CD4-positive, CD25-positive, alpha-beta regulatory T cell (primary cell): Measurements from ENCODE around the gene RPH3AL. TPM values are rescaled to one million over a fixed set of nuclear protein-coding genes. Genes with fewer than 3 reads are reported as not detected.

Experiments
- ATAC-seq, 2 donors: fragments of 150-1000 bp; cut with Tn5 transposase; one replicate each; pipeline ENCODE4 v1.10.0; 2021; ENCODE audit warnings: low read depth in 2 of 2, moderate number of reproducible peaks in 2 of 2, moderate library complexity in 1 of 2
- DNase-seq, 3 donors: peaks; one replicate each; pipeline versions ENCODE4 v3.0.0 to v3.0.0-alpha.2; 2012 to 2022; ENCODE audit warnings: mixed read lengths in 1 of 3
- H3K27ac ChIP-seq: one replicate; pipeline ENCODE4 v1.7.0; 2013; ENCODE audit warnings: mild to moderate bottlenecking, low read length; ENCODE audit not compliant: insufficient read depth, poor library complexity, severe bottlenecking
- H3K27me3 ChIP-seq: one replicate; pipeline ENCODE4 v1.7.0; 2013; ENCODE audit warnings: low read length; ENCODE audit not compliant: control insufficient read depth, insufficient read depth
- H3K36me3 ChIP-seq: one replicate; pipeline ENCODE4 v1.7.0; 2013; ENCODE audit warnings: mild to moderate bottlenecking, low read length, moderate library complexity; ENCODE audit not compliant: control insufficient read depth, insufficient read depth
- H3K4me1 ChIP-seq: 2 replicates; pipeline ENCODE4 v1.7.0; 2013; ENCODE audit warnings: mild to moderate bottlenecking, low read length; ENCODE audit not compliant: insufficient read depth, control insufficient read depth, poor library complexity, severe bottlenecking
- H3K4me3 ChIP-seq: one replicate; pipeline ENCODE4 v1.7.0; 2013; ENCODE audit warnings: low read depth, mild to moderate bottlenecking, low read length, moderate library complexity
- H3K9me3 ChIP-seq, 2 experiments: 1 replicate in 1 of 2; 2 replicates in 1 of 2; pipeline ENCODE4 v1.7.0; 2013; ENCODE audit warnings: low read length in 2 of 2, mild to moderate bottlenecking in 1 of 2, moderate library complexity in 1 of 2; ENCODE audit not compliant: control insufficient read depth in 2 of 2
- H3K27ac Mint-ChIP-seq, 3 donors: one replicate each; pipeline ENCODE4 v1.8.0; 2020 to 2022; ENCODE audit warnings: mild to moderate bottlenecking in 3 of 3, mixed read lengths in 3 of 3, moderate library complexity in 2 of 3
- H3K27me3 Mint-ChIP-seq: one replicate; pipeline ENCODE4 v1.8.0; 2022; ENCODE audit warnings: mild to moderate bottlenecking, mixed read lengths
- H3K36me3 Mint-ChIP-seq: one replicate; pipeline ENCODE4 v1.8.0; 2020; ENCODE audit warnings: mixed read lengths
- H3K4me1 Mint-ChIP-seq, 4 donors: one replicate each; pipeline ENCODE4 v1.8.0; 2020 to 2022; ENCODE audit warnings: mixed read lengths in 4 of 4, mild to moderate bottlenecking in 1 of 4
- H3K4me3 Mint-ChIP-seq, 4 donors: one replicate each; pipeline ENCODE4 v1.8.0; 2020 to 2022; ENCODE audit warnings: mild to moderate bottlenecking in 4 of 4, mixed read lengths in 4 of 4, moderate library complexity in 3 of 4
- H3K9me3 Mint-ChIP-seq, 7 donors: one replicate each; pipeline ENCODE4 v1.8.0; 2020 to 2022; ENCODE audit warnings: mixed read lengths in 7 of 7, mild to moderate bottlenecking in 3 of 7, moderate library complexity in 2 of 7
- polyA plus RNA-seq, 4 donors: library from polyadenylated mRNA; unstranded; fragments of 300-500 nt; fragmentation: Illumina TruSeq; gene quantifications; one replicate each; pipeline ENCODE4 v1.2.3, GENCODE V29; 2021
- total RNA-seq: library from RNA; stranded (reverse); gene quantifications from one replicate; pipeline ENCODE4 v1.2.3, GENCODE V29; 2022

RPH3AL gene
- total and polyA plus RNA-seq, 5 donors from 2014 or later: 0.65 to 5.6 (median 3.0) TPM

GRCh38 chr17:383771-384621 lies 31.4 kb upstream of the RPH3AL start:
- Mint-ChIP-seq H3K27me3 (peaks cover 33% of the 10 kb centered on the region), H3K4me3 (peak overlapping the region; percentile 81 to 94 (median 84)), H3K4me1 (peaks cover 10 to 30% (median 18%) of the 10 kb centered on the region in 4 donors), H3K27ac (peak overlapping the region in 2 of 3 donors; percentile 30 to 55), H3K36me3 (peaks cover 4% of the 10 kb centered on the region), H3K9me3 (peaks cover 0 to 5% (median 0%) of the 10 kb centered on the region in 7 donors)
- DNase-seq: no peak
- ATAC-seq: no peak
- no peaks in the 10 kb centered on the region for H3K36me3 ChIP-seq
- H3K4me1 ChIP-seq: peaks cover 14% of the 10 kb centered on the region
- H3K27ac ChIP-seq: no peak overlapping the region
- no peaks in the 10 kb centered on the region for H3K27me3 ChIP-seq
- no peaks in the 10 kb centered on the region for H3K9me3 ChIP-seq
- H3K4me3 ChIP-seq: no peak overlapping the region

GRCh38 chr17:382644-383533 lies 30.3 kb upstream of the RPH3AL start:
- no peak for ATAC-seq
- no peak overlapping the region for H3K27ac ChIP-seq
- no peak for DNase-seq
- peaks cover 10 to 30% (median 18%) of the 10 kb centered on the region in 4 donors for H3K4me1 Mint-ChIP-seq
- H3K36me3 Mint-ChIP-seq: peaks cover 4% of the 10 kb centered on the region
- H3K4me1 ChIP-seq: peaks cover 14% of the 10 kb centered on the region
- no peaks in the 10 kb centered on the region for H3K36me3 ChIP-seq
- no peak overlapping the region for H3K27ac Mint-ChIP-seq
- H3K9me3 ChIP-seq: no peaks in the 10 kb centered on the region
- H3K27me3 ChIP-seq: no peaks in the 10 kb centered on the region
- H3K4me3 Mint-ChIP-seq: peak overlapping the region; percentile 81 to 94 (median 84)
- H3K9me3 Mint-ChIP-seq: peaks cover 0 to 5% (median 0%) of the 10 kb centered on the region in 7 donors
- H3K27me3 Mint-ChIP-seq: peaks cover 27% of the 10 kb centered on the region
- no peak overlapping the region for H3K4me3 ChIP-seq

GRCh38 chr17:381941-382643 lies 29.5 kb upstream of the RPH3AL start:
- peak overlapping the region in 1 of 3 donors; percentile 87 for H3K27ac Mint-ChIP-seq
- peak overlapping the region in 3 of 4 donors; percentile 25 to 81 (median 27) for H3K4me3 Mint-ChIP-seq

GRCh38 chr17:381516-381915 lies 28.9 kb upstream of the RPH3AL start:
- H3K27ac ChIP-seq: no peak overlapping the region
- H3K36me3 Mint-ChIP-seq: peaks cover 4% of the 10 kb centered on the region
- H3K4me3 ChIP-seq: no peak overlapping the region
- H3K36me3 ChIP-seq: no peaks in the 10 kb centered on the region
- peaks cover 9 to 29% (median 13%) of the 10 kb centered on the region in 4 donors for H3K4me1 Mint-ChIP-seq
- H3K9me3 Mint-ChIP-seq: peaks cover 0 to 2% (median 0%) of the 10 kb centered on the region in 7 donors
- DNase-seq (no peak), ATAC-seq (no peak)
- H3K4me3 Mint-ChIP-seq: peak overlapping the region; percentile 2 to 88 (median 65)
- peaks cover 23% of the 10 kb centered on the region for H3K27me3 Mint-ChIP-seq
- peaks cover 12% of the 10 kb centered on the region for H3K4me1 ChIP-seq
- no peaks in the 10 kb centered on the region for H3K27me3 ChIP-seq
- peak overlapping the region; percentile 26 to 95 (median 87) for H3K27ac Mint-ChIP-seq
- H3K9me3 ChIP-seq: no peaks in the 10 kb centered on the region

More at GRCh38 chr17:381941-382643, 29.5 kb upstream of the RPH3AL start:
- no peaks in the 10 kb centered on the region for H3K27me3 ChIP-seq
- Mint-ChIP-seq H3K36me3 (peaks cover 4% of the 10 kb centered on the region), H3K4me1 (peaks cover 10 to 33% (median 17%) of the 10 kb centered on the region in 4 donors), H3K27me3 (peaks cover 27% of the 10 kb centered on the region), H3K9me3 (peaks cover 0 to 4% (median 0%) of the 10 kb centered on the region in 7 donors)
- DNase-seq (no peak), ATAC-seq (no peak)
- H3K9me3 ChIP-seq: no peaks in the 10 kb centered on the region
- no peaks in the 10 kb centered on the region for H3K36me3 ChIP-seq
- no peak overlapping the region for H3K27ac ChIP-seq
- H3K4me1 ChIP-seq: peaks cover 14% of the 10 kb centered on the region
- no peak overlapping the region for H3K4me3 ChIP-seq

DNA sequence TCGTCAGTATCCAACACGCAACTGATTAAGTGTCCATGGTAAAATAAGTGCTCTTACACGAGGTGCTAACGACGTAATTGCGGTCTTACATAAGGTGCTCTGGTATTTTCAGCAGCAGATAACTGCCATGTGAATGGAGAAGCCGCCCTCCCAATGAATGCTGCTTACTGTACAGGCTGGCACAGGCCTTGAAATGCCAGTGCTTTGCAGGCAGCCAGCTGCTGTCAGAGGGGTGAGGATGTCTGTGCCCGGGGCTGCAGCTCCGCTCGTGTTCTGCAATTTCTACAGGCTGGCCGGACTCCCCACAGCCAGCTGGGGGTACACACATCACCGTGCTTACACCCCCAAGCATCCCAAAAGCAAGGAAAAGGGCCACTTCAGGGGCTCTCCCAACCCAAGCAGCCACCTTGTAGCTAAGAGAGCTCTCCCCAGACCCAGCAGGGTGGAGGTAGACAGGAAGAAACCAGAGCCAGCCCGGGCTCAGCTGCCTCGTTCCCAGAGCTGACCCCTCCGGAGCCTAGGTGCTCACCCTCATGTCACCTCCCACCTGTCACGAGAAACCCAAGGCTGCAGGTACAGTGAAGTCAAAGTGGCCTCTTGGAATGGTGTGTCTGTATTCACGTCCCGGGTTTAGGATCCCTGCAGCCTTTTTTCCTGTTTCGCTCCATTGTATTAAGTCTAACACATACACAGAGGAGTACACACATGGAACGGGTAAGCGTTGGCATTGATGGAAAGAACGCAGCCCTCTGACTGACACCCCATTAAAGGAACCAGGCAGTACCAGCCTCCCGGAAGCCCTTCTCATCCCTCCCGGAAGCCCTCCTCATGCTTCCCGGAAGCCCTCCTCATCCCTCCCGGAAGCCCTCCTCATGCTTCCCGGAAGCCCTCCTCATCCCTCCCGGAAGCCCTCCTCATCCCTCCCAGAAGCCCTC lies 27.2 kb upstream of the RPH3AL start:
- Histone ChIP-seq H3K9me3 (no peaks in the 10 kb centered on the region), H3K27ac (no peak overlapping the region), H3K27me3 (no peaks in the 10 kb centered on the region), H3K36me3 (no peaks in the 10 kb centered on the region), H3K4me1 (peaks cover under 1% of the 10 kb centered on the region), H3K4me3 (no peak overlapping the region)
- Mint-ChIP-seq H3K27me3 (peaks cover 24% of the 10 kb centered on the region), H3K4me3 (peak overlapping the region in 1 of 4 donors; percentile 61), H3K27ac (peak overlapping the region in 2 of 3 donors; percentile 52 to 57), H3K36me3 (peaks cover 4% of the 10 kb centered on the region), H3K9me3 (peaks cover 0 to 2% (median 0%) of the 10 kb centered on the region in 7 donors), H3K4me1 (peaks cover 9 to 26% (median 12%) of the 10 kb centered on the region in 4 donors)
- ATAC-seq (peak in 1 of 2 donors; percentile 24), DNase-seq (peak in 1 of 3 donors; percentile 13)

DNA sequence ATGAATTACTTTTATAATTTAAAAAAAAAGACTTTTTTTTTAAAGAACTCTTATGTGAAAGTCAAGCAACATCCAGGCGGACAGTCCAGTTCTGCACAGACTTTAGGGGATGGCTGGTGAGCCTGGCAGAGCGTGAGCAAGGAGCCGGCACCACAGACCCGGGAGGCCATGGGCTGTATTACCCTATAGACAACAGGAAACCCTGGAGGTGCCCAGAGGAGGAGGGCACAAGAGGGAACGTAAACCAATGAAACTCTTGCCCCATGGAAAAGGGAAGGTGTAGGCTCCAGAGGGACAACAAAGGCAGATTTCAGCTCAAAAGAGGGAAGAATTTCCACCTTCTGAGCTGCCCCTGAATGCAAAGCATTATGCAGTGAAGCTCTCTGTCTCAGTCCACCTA lies 25.5 kb upstream of the RPH3AL start:
- no peak overlapping the region for H3K27ac Mint-ChIP-seq
- Histone ChIP-seq H3K4me1 (no peaks in the 10 kb centered on the region), H3K36me3 (no peaks in the 10 kb centered on the region), H3K4me3 (no peak overlapping the region), H3K27ac (no peak overlapping the region), H3K9me3 (no peaks in the 10 kb centered on the region), H3K27me3 (no peaks in the 10 kb centered on the region)
- H3K9me3 Mint-ChIP-seq: peaks cover 0 to 2% (median 0%) of the 10 kb centered on the region in 7 donors
- peaks cover 4% of the 10 kb centered on the region for H3K36me3 Mint-ChIP-seq
- DNase-seq: no peak
- no peak overlapping the region for H3K4me3 Mint-ChIP-seq
- peaks cover 13% of the 10 kb centered on the region for H3K27me3 Mint-ChIP-seq
- peaks cover 6 to 13% (median 8%) of the 10 kb centered on the region in 4 donors for H3K4me1 Mint-ChIP-seq
- no peak for ATAC-seq
